ENCODE data around the gene PKM.

- TF ChIP-seq NFYB (IDR thresholded peaks at IDR 0.05; ENCODE audit: extremely low read depth, insufficient read length) (no peak), PML (IDR thresholded peaks at IDR 0.05; ENCODE audit: low read length) (no peak), GATAD2A (IDR thresholded peaks at IDR 0.05) (no peak), ZC3H8 (IDR thresholded peaks at IDR 0.05) (no peak), CTCF (IDR thresholded peaks at IDR 0.05 in 2 of 3, conservative IDR thresholded peaks at IDR 0.05 in 1 of 3; ENCODE audit: insufficient read depth in 2 of 3, low read depth in 1 of 3, low read length in 3 of 3) (no peak), POLR2AphosphoS5 (IDR thresholded peaks at IDR 0.05; ENCODE audit: control insufficient read depth, insufficient read depth, low read depth, low read length) (no peak), NFXL1 (CRISPR knock-in tag; IDR thresholded peaks at IDR 0.05) (no peak), CBX8 (IDR thresholded peaks at IDR 0.05; ENCODE audit: borderline replicate concordance, extremely low read depth, low read depth, low read length, poor library complexity, severe bottlenecking) (no peak), GTF2F1 (IDR thresholded peaks at IDR 0.05; ENCODE audit: low read depth, low read length) (no peak), CBFB (CRISPR knock-in tag; IDR thresholded peaks at IDR 0.05) (no peak), BCLAF1 (IDR thresholded peaks at IDR 0.05; ENCODE audit: borderline replicate concordance in 1 of 2, control insufficient read depth in 1 of 2, low read depth in 2 of 2, low read length in 1 of 2) (no peak)
Observed at GRCh38 chr15:72195101-72195511, 35.9 kb downstream of the PKM start.
